Hematopoietic multipotent progenitor cell (in vitro differentiated cells): Measurements from ENCODE around the gene LLGL2. TPM values are rescaled to one million over a fixed set of nuclear protein-coding genes. Genes with fewer than 3 reads are reported as not detected.
"Not testable (repeated sequence)": the region's sequence is repeated elsewhere in the genome, so short reads cannot be mapped to it uniquely, and the experiment has no call there.

Experiments
- DNase-seq, 3 donors: peaks; one replicate each; pipeline ENCODE4 v3.0.0-alpha.2; 2011 to 2015; ENCODE audit warnings: low read depth in 2 of 3, low spot score in 2 of 3
- total RNA-seq: library from RNA; depleted of rRNA; stranded (reverse); fragments of >200 nt; gene quantifications from one replicate; pipeline ENCODE4 v1.2.3, GENCODE V29; 2012

Gene LLGL2
- total RNA-seq, 1 donor: 42.5 TPM

DNA sequence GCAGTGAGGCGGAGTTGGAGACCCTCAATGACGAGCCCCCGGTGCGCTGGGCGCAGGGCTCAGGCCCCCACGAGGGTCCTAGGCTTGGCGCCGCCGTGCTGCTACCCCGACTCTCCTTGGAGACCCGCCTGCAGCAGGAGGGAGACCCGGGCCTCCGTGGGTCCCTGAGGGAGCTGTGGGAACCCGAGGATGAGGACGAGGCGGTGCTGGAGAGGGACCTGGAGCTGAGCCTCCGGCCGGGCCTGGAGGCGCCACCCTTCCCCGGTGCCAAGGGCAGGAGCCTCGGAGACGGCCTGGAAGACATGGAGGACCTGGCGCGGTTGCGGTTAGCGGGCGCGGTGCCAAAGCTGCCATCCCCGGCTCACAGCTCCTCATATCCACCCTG is 64.4 kb downstream of the LLGL2 start:
- DNase-seq: no peak

DNA sequence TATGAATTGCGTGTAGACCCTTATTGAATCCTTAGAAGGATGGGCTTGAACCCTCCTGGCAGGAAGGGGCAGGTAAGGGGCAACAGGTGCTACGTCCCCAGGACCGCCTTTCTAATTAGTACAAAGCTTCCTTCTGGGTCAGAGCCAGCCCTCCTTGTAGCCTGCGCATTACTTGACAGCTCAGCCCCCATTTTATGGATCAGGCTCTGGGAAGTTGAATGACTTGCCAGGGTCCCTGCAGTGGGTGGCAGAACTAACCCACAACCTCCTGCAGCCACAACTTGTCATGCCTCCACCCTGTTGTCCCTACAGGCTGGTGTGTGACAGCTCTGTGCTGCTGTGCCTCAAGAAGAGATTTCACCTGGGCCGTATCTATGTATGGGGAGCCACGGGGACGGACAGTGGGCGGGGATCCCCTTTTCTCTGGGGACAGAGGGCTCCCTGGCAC is 64.8 kb downstream of the LLGL2 start:
- no peak for DNase-seq

DNA sequence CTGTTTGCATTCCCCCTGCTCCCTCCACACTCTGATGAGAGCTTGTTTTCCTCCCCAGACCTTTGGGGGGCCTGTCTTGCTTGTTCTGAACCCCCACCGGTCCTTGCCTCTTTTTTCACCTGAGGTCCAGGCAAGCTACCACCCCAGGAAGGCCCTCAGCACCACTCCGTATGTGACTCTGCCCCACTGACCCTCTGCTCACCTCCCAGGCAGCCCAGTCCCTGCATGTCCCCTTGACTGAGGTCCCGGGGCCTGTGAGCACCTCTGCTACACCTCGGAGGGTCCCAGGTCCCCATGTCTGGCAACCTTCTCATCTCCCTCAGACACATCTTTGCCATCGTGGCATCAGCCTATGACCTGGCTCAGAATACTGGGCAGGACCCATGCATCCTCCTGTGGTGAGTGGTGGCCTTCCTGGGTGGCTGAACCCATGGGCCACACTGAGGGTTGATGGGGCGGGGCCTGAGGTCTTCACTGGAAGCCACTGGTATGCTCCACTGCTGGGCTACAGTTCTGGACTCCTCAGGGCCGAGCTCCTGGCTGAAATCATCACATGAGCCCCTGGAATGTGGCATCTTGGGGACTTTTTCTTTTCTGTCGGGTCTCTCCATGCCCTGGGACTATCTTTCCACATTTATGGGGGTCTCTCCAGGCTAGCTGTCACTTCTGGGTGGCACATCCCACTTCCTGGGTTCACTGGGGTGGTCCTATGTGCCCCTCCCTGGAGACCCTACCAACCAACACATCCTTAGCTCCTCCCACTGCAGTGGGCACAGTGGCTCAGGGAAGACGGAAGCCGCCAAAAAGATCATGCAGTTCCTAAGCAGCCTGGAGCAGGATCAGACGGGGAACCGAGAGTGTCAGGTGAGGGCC is 65.6 kb downstream of the LLGL2 start:
- no peak for DNase-seq

DNA sequence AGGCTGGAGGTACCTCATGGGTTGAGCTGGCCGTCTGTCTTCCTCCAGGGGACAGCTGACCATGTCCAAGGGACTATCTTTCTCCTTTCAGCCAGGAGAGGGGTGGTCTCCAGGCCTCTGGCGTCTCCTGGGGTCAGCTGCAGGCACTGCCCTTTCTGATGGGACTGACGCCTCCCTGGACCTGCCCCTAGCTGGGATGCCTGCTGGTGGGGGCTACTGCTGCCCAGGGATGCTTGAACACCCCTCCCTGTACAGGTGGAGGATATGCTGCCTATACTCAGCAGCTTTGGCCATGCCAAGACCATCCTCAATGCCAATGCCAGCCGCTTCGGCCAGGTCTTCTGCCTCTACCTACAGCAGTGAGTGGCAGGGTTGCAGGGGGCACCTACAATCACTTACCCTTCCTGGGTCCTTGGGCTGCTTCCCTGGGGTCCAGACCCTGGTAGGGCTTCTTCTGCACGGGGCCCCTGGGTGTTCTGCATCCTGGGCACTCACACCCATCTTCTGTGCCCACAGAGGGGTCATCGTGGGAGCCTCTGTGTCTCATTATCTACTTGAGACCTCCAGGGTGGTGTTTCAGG is 66.3 kb downstream of the LLGL2 start:
- no peak for DNase-seq

DNA sequence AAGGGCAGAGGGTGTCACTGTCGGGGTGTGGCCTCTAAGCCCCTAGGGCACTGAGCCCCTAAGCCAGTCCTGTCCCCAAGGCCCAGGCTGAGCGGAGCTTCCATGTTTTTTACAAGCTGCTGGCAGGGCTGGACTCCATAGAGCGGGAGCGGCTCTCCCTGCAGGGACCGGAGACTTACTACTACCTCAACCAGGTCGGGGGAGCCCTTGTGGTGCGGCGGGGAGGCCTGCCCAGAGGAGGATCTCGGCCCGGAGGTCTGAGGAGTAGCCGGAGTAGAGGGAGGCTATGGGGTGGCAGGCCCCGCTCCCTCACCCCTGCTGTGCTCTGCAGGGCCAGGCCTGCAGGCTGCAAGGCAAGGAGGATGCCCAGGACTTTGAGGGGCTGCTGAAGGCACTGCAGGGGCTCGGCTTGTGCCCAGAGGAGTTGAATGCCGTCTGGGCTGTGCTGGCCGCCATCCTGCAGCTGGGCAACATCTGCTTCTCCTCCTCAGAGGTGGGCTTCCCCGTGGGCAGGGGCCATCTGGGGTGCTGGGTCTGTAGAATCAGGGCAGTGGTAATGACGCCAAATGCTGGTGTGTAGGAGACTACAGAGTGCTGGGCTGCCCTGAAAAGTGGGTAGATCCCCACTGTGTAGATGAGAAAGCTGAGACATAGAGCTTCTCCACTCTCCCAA is 67.0 kb downstream of the LLGL2 start:
- DNase-seq: no peak

DNA sequence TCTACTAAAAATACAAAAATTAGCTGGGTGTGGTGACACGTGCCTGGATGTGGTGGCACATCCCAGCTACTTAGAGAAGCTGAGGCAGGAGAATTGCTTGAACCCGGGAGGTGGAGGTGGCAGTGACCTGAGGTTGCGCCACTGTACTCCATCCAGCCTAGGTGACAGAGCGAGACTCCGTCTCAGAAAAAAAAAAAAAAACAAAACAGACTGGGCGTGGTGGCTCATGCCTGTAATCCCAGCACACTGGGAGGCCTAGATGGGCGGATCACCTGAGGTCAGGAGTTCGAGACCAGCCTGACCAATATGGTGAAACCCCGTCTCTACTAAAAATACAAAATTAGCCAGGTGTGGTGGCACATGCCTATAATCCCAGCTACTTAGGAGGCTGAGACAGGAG is 67.9 kb downstream of the LLGL2 start:
- not testable (repeated sequence) for DNase-seq

DNA sequence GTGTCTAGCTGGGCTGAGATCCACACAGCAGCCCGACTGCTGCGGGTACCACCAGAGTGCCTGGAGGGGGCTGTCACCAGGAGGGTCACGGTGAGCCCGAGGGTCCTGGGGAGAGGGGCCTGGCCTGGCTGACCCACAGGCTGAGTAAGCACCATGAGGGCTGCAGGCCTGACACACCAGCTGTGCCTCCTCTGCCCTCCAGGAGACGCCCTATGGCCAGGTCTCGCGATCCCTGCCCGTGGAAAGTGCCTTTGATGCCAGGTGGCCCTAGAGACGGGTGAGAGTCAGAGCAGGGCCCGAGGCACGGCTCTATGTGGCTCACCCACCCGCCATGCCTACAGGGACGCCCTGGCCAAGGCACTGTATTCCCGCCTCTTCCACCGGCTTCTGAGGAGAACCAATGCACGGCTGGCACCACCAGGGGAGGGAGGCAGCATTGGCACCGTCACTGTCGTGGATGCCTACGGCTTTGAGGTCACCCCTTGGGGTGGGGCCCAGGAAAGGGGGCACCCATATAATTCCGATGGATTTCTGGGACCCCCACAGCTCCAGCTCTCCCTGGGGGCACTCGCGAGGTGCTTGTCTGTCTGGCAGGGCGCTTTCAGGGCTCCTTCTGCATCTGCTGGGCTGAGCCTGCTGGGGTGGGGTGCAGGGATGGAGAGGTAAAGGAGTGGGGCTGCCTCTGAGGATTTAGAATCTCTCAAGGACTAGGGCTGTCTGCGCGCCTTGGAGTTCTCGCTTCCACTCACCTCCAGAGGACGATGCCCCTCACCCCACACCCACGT is 69.2 kb downstream of the LLGL2 start:
- DNase-seq: no peak

DNA sequence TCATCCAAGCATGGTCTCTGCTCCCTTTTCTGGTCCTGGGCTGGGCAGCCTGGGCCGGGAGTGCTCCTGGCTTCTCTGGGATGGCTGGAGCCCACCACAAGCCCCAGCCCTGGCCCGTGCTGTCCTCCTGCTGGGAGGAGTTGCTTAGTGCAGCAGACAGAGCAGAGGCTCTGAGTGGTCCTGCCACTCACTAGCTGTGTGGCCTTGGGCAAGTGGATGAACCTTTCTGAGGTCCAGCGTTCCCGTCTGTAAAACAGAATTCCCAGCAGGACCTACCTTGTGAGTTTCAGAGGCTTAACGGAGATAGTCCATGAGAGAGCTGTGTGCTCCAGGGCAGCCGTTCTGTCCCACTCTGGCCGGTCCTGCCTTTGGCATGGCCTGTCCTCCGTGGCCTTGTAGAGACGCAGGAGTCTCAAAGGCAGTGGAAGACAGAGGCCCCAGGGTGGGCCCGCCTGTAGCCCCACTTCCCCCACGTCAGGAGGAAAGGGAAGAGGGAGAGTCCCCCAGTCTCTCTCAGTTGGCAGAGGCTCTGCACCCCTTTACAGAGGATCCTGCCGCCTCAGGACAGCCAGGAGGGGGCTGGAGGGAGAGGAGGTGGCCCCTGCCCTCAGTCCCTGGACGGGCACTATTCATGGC is 69.9 kb downstream of the LLGL2 start:
- no peak for DNase-seq

DNA sequence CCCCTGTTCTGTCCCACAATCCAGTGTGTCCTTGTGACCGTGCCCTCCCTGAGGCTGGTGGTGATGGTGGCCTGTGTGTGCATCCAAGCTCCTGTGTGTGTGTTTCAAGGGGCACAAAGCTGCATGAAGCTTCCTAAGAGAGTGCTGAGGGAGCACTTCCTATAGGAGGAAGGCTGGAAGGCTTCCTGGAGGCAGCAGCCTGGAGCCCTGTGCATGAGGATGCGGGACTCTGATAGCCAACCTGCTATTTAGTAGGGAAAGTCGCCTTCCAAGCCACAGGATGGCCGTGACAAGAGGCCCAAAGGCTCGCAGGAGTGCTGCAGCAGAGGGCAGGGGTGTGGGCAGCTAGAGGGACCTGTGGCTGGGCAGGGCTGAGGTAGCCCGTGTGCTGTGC is 70.4 kb downstream of the LLGL2 start:
- no peak for DNase-seq

DNA sequence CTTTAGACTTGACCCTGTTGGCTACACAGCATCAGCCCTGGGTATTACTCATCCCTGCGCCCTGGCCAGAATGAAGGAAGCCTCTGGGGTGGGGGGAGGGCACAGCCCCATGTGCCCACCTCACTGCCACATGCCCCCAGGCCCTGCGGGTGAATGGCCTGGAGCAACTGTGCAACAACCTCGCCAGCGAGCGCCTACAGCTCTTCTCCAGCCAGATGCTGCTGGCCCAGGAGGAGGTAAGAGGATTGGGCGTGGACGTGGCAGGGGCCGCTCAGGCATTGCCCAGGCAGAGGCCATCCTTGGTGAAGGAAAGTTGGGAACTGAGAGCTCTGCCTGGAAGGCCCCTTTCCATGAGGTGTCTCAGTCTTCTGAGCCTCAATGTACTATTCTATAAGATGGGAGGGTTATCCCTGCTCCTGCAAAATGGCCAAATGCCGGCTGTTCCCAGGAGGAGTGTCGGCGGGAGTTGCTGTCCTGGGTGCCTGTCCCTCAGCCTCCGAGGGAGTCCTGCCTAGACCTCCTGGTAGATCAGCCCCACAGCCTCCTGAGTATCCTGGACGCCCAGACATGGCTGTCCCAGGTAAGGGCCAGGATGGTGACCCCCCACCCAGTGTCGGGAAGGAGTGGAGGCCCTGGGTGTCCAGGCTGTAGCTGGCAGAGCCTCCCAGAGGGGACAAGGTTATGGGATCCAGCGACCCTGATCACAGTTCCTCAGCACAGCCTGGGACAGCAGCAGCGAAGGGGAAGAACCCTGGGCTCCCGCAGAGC is 71.0 kb downstream of the LLGL2 start:
- no peak for DNase-seq

DNA sequence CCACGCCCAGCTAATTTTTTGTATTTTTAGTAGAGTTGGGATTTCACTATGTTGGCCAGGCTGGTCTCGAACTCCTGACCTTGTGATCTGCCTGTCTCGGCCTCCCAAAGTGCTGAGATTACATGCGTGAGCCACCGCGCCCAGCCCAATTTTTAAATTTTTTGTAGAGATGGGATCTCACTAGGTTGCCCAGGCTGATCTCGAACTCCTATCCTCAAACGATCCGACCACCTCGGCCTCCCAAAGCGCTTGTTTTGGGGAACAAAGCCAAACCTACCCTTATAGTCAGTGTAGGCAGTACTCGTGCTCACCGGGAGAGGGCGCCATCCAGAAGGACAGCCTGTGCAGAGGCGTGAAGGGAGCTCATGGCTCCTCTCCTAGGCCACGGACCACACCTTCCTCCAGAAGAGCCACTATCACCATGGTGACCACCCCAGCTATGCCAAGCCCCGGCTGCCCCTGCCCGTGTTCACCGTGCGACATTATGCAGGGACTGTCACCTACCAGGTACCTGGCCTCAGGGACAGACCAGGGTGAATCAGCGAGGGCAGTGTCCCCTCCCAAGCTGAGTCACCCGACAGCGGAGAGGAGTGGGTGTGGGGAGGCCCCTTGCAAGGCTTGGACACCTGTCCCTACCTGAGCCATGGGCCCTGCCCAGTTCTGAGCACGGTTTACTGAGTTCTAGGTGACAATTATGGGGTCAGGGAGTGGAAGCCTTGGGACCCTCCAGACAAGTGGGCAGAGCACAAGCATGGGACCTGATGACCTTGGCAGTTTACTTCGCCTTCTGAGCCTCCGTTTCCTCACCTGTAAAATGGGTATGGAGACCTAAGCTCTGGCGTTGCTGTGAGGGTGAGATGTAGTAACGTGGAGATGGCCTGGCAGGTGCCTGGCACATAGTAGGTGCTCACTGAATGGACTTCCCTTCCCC is 75.8 kb downstream of the LLGL2 start:
- DNase-seq: peak in 2 of 3 donors; percentile 62 to 80

DNA sequence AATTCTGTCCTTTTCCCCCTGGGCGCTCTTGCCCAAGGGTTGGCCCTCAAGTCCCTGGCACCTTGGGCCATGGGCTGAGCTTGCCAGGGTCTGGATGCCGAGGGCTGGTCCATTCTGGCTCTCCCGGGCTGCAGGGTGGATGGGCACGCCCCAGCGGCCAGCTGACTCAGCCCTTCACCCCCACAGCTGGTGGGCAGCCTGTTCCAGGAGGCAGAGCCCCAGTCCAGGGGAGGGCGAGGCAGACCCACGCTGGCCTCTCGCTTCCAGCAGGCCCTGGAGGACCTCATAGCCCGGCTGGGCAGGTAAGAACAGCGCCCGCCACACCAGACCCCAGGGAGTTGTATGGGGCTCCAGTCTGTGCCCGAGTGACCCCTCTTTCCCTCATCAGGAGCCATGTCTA is 77.1 kb downstream of the LLGL2 start:
- DNase-seq: no peak

DNA sequence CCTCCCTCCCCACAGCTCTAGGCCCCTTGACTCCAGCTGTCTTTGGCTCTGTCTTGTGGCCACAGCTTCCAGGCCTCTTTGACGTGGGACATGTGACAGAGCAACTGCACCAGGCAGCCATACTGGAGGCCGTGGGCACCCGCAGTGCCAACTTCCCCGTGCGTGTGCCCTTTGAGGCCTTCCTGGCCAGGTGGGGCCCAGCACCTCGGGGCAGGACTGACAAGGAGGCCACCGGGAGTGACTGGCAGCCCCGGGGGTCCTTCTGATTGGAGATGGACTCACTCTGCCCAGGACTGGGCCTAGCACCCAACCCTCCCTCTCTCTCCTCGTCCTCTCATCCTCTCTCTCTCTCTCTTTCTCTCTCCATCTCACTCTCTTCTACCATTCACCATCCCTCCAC is 77.6 kb downstream of the LLGL2 start:
- DNase-seq: no peak

DNA sequence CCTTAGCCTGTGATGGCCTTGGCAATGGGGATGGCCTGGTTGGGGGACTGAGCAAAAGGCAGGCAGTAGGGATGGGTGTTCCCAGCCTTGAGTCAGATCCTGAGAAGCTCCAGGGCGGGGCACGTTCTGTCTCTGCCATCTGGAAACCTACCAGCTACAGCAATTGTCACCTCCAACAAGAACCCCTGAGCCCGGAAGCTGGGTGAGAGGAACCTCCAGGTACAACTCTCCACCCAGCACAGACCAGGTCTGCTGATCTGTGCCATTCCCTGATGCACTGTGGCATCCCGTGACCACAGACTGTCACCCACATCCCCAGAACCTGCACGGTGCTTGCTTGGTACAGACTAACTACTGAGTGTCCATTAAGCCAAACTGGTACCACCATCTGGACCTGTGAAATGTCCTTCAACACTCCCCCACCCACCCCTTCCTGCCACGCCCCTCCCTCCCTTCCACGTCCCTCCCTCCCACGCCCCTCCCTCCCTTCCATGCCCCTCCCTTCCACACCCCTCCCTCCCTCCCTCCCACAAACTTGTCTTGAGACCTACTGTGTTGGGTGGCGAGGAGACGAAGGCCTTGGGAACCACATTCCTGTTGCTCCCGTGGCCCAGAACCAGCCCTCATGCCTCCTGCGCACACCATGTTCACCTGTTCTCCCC is 78.7 kb downstream of the LLGL2 start:
- DNase-seq: no peak

DNA sequence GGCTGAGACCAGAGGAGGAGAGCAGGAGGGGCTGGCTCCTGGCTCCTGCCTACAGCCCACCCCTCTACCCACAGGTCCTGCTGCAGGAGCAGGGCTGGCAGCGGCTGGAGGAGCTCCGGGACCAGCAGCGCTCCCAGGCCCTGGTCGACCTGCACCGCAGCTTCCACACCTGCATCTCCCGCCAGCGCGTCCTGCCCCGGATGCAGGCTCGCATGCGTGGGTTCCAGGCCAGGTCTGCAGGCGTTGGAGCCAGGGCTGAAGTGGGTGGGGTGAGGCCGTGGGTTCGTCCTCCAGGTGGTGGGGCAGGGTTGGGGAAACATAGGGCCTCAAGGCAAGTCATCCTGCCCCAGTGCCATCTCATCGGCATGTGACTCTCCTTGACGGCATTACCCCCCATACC is 80.3 kb downstream of the LLGL2 start:
- no peak for DNase-seq

DNA sequence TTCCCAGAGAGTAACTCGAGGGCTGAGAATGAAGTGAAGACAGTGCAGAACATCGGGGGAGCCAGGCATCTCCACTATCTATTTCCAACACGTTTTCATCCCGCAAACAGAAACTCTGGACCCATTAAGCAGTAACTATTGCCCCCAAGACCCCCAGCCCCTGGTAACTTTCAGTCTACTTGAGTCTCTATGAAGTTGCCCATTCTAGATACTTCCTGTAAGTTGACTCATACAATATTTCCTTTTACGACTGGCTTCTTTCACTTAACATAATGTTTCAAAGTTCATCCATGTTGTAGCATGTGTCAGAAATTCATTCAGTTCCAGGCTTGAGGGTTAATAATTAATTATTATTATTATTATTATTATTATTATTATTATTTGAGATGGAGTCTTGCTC is 81.6 kb downstream of the LLGL2 start:
- no peak for DNase-seq

DNA sequence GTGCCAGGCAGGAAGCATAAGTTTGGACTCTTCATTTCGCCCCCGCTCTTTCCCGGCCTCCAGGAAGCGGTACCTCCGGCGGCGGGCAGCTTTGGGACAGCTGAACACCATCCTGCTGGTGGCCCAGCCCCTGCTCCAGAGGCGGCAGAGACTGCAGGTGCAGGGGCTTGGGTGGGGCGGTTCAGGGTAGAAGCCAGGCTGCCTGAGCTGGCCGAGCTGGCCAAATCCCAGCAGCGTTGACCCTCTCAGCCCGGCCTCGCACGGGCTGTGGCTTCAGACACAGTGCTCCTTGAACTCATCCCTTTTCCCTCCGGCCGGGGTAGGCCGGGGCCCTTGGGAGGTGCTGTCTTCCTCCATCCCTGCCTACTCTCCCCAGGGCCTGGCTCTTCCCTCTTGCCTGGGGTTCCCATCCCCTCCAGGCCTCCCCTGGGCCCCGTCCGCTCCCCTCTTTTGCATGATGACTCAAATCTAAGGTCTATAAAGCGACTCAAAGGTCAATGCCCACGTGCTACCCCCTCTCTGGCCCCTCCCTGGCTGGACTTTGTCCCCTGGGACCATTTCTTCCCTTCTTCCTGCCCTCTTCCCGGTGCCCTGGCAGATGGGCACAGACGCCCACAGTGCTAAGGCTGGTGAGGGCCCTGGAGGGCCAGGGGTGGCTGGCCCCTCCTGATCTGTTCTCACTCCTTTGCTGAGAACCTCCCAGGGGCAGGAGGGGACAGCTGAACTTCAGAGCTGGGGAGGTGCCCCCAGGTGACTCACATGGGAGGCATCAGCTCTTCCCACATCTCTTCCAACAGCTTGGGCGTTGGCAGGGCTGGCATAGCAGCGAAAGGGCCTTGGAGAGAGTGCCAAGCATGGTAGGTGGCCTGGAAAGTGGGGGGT is 84.8 kb downstream of the LLGL2 start:
- no peak for DNase-seq
